Measurements from ENCODE around the gene WDR74. TPM values are rescaled to one million over a fixed set of nuclear protein-coding genes. Genes with fewer than 3 reads are reported as not detected.
"Not testable (repeated sequence)": the region's sequence is repeated elsewhere in the genome, so short reads cannot be mapped to it uniquely, and the experiment has no call there.

Gene WDR74
- total RNA-seq, 1 experiment from 2014 or later = 115 TPM

DNA sequence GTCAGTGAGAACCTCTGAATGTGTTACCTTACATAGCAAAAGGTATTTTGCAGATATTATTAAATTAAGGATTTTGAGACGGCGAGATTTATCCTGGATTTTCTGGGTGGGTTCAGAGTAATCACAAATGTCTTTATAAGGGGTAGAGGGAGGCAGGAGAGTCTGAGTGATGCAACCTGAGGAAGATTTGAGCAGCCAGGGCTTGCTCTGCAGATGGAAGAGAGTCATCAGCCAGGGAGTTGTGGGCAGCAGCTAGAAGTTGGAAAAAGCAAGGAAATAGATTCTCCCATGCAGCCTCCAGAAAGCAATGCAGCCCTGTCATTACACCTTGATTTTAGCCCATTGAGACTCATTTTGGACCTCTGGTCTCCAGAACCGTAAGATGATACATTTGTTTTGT, 4.1 kb upstream of the WDR74 start:
- Mint-ChIP-seq H3K36me3 (ENCODE audit: insufficient read depth, unreplicated experiment) (peaks cover 8% of the 10 kb centered on the region), H3K4me1 (ENCODE audit: insufficient read depth, unreplicated experiment) (peaks cover 10% of the 10 kb centered on the region), H3K4me3 (ENCODE audit: unreplicated experiment) (no peak overlapping the region), H3K27ac (ENCODE audit: low read depth, unreplicated experiment) (no peak overlapping the region), H3K9me3 (ENCODE audit: unreplicated experiment) (no peaks in the 10 kb centered on the region), H3K27me3 (ENCODE audit: insufficient read depth, unreplicated experiment) (no peaks in the 10 kb centered on the region)
- intact Hi-C loops (cut with micrococcal nuclease) = no loop called here
- ChIA-PET CTCF (interaction anchor here (1.2 to 1.5 kb wide), 3 partner anchors 9 to 20 kb away, joined by 3 to 5 read pairs (median 4); no protein-coding TSS in a partner anchor), POLR2A (interaction anchor here (1.0 to 5.6 kb wide), 10 partner anchors 8 to 252 kb away, joined by 3 to 147 read pairs (median 7); partner anchors contain the start of genes HNRNPUL2, SLC3A2, TEX54 and TMEM179B)
- no TSS peak for BruUV-seq (replicated peaks)
- no peak for DNase-seq (ENCODE audit: unreplicated experiment)
- no peak for TF ChIP-seq CTCF (IDR thresholded peaks at IDR 0.05; ENCODE audit: unreplicated experiment)

GRCh38 chr11:62842891-62843290, 3.5 kb upstream of the WDR74 start:
- intact Hi-C loops (cut with micrococcal nuclease); BruUV-seq (replicated peaks): not testable (repeated sequence)
- CTCF ChIA-PET = interaction anchor here (1.2 to 1.5 kb wide), 2 partner anchors 9 to 15 kb away, joined by 4 to 5 read pairs; no protein-coding TSS in a partner anchor

GRCh38 chr11:62842171-62842741, 2.9 kb upstream of the WDR74 start:
- peaks cover 10% of the 10 kb centered on the region for H3K4me1 Mint-ChIP-seq (ENCODE audit: insufficient read depth, unreplicated experiment)
- no peak for DNase-seq (ENCODE audit: unreplicated experiment)
- no peak for TF ChIP-seq CTCF (IDR thresholded peaks at IDR 0.05; ENCODE audit: unreplicated experiment)
- ChIA-PET POLR2A (interaction anchor here (0.6 to 5.6 kb wide), 20 partner anchors 9 to 877 kb away, joined by 3 to 344 read pairs (median 6); partner anchors contain the start of genes C11orf98, CSKMT, HNRNPUL2 and LRRN4CL), CTCF (interaction anchor here (0.6 to 1.5 kb wide), 3 partner anchors 10 to 48 kb away, joined by 3 to 5 read pairs (median 4); no protein-coding TSS in a partner anchor)
- intact Hi-C loops (cut with micrococcal nuclease) = no loop called here
- BruUV-seq (replicated peaks) = TSS peak; percentile 54
- H3K27ac Mint-ChIP-seq (ENCODE audit: low read depth, unreplicated experiment) = no peak overlapping the region
- no peaks in the 10 kb centered on the region for H3K9me3 Mint-ChIP-seq (ENCODE audit: unreplicated experiment)
- peaks cover 15% of the 10 kb centered on the region for H3K36me3 Mint-ChIP-seq (ENCODE audit: insufficient read depth, unreplicated experiment)
- no peak overlapping the region for H3K4me3 Mint-ChIP-seq (ENCODE audit: unreplicated experiment)
- no peaks in the 10 kb centered on the region for H3K27me3 Mint-ChIP-seq (ENCODE audit: insufficient read depth, unreplicated experiment)

More at GRCh38 chr11:62842891-62843290, 3.5 kb upstream of the WDR74 start:
- H3K27me3 Mint-ChIP-seq (ENCODE audit: insufficient read depth, unreplicated experiment); H3K4me1 Mint-ChIP-seq (ENCODE audit: insufficient read depth, unreplicated experiment); H3K36me3 Mint-ChIP-seq (ENCODE audit: insufficient read depth, unreplicated experiment); DNase-seq (ENCODE audit: unreplicated experiment); H3K27ac Mint-ChIP-seq (ENCODE audit: low read depth, unreplicated experiment); H3K4me3 Mint-ChIP-seq (ENCODE audit: unreplicated experiment); H3K9me3 Mint-ChIP-seq (ENCODE audit: unreplicated experiment): not testable (repeated sequence)
- POLR2A ChIA-PET = interaction anchor here (0.6 to 5.6 kb wide), 11 partner anchors 9 to 251 kb away, joined by 3 to 147 read pairs (median 4); partner anchors contain the start of genes C11orf98, CSKMT, HNRNPUL2 and SLC3A2

GRCh38 chr11:62841361-62842170, 2.2 kb upstream of the WDR74 start:
- DNase-seq (ENCODE audit: unreplicated experiment) = peak; percentile 99
- TSS peak; percentile 97 for BruUV-seq (replicated peaks)
- H3K4me3 Mint-ChIP-seq (ENCODE audit: unreplicated experiment) = no peak overlapping the region
- no peak for TF ChIP-seq CTCF (IDR thresholded peaks at IDR 0.05; ENCODE audit: unreplicated experiment)
- no peak overlapping the region for H3K27ac Mint-ChIP-seq (ENCODE audit: low read depth, unreplicated experiment)
- peaks cover 12% of the 10 kb centered on the region for H3K4me1 Mint-ChIP-seq (ENCODE audit: insufficient read depth, unreplicated experiment)
- ChIA-PET POLR2A (interaction anchor here (0.6 to 5.6 kb wide), 55 partner anchors 9 to 1838 kb away, joined by 3 to 344 read pairs (median 6); partner anchors contain the start of genes AHNAK, C11orf98, CSKMT and EEF1G), CTCF (interaction anchor here (0.5 to 1.1 kb wide), 4 partner anchors 47 to 289 kb away, joined by 3 to 7 read pairs (median 3); no protein-coding TSS in a partner anchor)
- peaks cover 19% of the 10 kb centered on the region for H3K36me3 Mint-ChIP-seq (ENCODE audit: insufficient read depth, unreplicated experiment)
- no peaks in the 10 kb centered on the region for H3K9me3 Mint-ChIP-seq (ENCODE audit: unreplicated experiment)
- intact Hi-C loops (cut with micrococcal nuclease) = loop anchor here (1.0 to 2.0 kb wide), 5 partner anchors 15 to 109 kb away; partner anchors contain the start of genes NXF1, SLC3A2 and TMEM179B
- no peaks in the 10 kb centered on the region for H3K27me3 Mint-ChIP-seq (ENCODE audit: insufficient read depth, unreplicated experiment)

DNA sequence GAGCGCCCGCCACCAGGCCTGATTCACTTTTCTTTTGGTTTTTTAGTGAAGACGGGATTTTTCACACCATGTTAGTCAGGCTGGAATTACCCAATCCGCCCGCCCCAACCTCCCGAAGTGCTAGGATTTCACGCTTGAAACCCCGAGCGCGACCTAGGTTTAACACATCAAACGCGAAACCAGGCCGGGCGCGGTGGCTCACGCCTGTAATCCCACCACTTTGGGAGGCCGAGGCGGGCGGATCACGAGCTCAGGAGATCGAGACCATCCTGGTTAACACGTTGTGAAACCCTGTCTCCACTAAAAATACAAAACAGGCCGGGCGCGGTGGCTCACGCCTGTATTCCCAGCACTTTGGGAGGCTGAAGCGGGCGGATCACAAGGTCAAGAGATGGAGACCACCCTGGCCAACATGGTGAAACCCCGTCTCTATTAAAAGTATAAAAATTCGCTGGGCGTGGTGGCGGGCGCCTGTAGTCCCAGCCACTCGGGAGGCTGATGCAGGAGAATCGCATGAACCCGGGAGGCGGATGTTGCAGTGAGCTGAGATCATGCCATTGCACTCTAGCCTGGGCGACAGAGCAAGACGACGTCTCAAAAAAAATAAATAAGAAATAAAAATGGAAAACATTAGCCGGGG, 1.5 kb upstream of the WDR74 start:
- BruUV-seq (replicated peaks) = TSS peak; percentile 39
- ChIA-PET CTCF (interaction anchor here (0.6 to 1.7 kb wide), 6 partner anchors 13 to 135 kb away, joined by 3 to 7 read pairs (median 4); partner anchors contain the start of gene SLC3A2), POLR2A (interaction anchor here (0.6 to 5.6 kb wide), 57 partner anchors 7 to 1839 kb away, joined by 3 to 344 read pairs (median 6); partner anchors contain the start of genes AHNAK, B3GAT3, C11orf98 and CSKMT)
- H3K9me3 Mint-ChIP-seq (ENCODE audit: unreplicated experiment); H3K27me3 Mint-ChIP-seq (ENCODE audit: insufficient read depth, unreplicated experiment); H3K27ac Mint-ChIP-seq (ENCODE audit: low read depth, unreplicated experiment); H3K4me3 Mint-ChIP-seq (ENCODE audit: unreplicated experiment): not testable (repeated sequence)
- intact Hi-C loops (cut with micrococcal nuclease) = loop anchor here (1.0 to 2.0 kb wide), 5 partner anchors 15 to 108 kb away; partner anchors contain the start of genes NXF1, SLC3A2 and TMEM179B
- peaks cover 14% of the 10 kb centered on the region for H3K4me1 Mint-ChIP-seq (ENCODE audit: insufficient read depth, unreplicated experiment)
- peak; percentile 82 for DNase-seq (ENCODE audit: unreplicated experiment)
- peaks cover 25% of the 10 kb centered on the region for H3K36me3 Mint-ChIP-seq (ENCODE audit: insufficient read depth, unreplicated experiment)

All from MCF 10A (cell line).